CD4-positive, alpha-beta memory T cell (primary cell): ENCODE results near the gene CPA1. TPM values are rescaled to one million over a fixed set of nuclear protein-coding genes. Genes with fewer than 3 reads are reported as not detected.
"Not testable (repeated sequence)": the region's sequence is repeated elsewhere in the genome, so short reads cannot be mapped to it uniquely, and the experiment has no call there.

Experiments used
- CTCF ChIA-PET: fragments of 350-600 bp; sonication (Branson Sonifier 250); formaldehyde crosslinking; loops from one replicate; lab custom pipeline; 2021; ENCODE audit warnings: inconsistent platforms; ENCODE audit not compliant: partially characterized antibody; lab: Charles Lee
- POLR2A ChIA-PET: fragments of 350-600 bp; sonication (Branson Sonifier 250); formaldehyde crosslinking; loops from one replicate; lab custom pipeline; 2021; ENCODE audit not compliant: partially characterized antibody; lab: Charles Lee
- DNase-seq, 5 donors: peaks; one replicate each; pipeline versions ENCODE4 v3.0.0 to v3.0.0-alpha.2; 2020 to 2022; ENCODE audit warnings: mixed read lengths in 1 of 5
- H3K27ac ChIP-seq: one replicate; pipeline ENCODE4 v1.7.0; 2013; ENCODE audit warnings: low read depth, low read length
- H3K27me3 ChIP-seq: 2 replicates; pipeline ENCODE4 v1.7.0; 2013; ENCODE audit warnings: mild to moderate bottlenecking, low read length, moderate library complexity; ENCODE audit not compliant: insufficient read depth
- H3K36me3 ChIP-seq: 2 replicates; pipeline ENCODE4 v1.7.0; 2013; ENCODE audit warnings: mild to moderate bottlenecking, low read length, moderate library complexity; ENCODE audit not compliant: insufficient read depth
- H3K4me1 ChIP-seq: 2 replicates; pipeline ENCODE4 v1.7.0; 2013; ENCODE audit warnings: mild to moderate bottlenecking, low read length, moderate library complexity; ENCODE audit not compliant: insufficient read depth
- H3K4me3 ChIP-seq, 2 donors: one replicate each; pipeline ENCODE4 v1.7.0; 2013; ENCODE audit warnings: low read length in 2 of 2, mild to moderate bottlenecking in 1 of 2
- H3K9me3 ChIP-seq, 2 donors: one replicate each; pipeline ENCODE4 v1.7.0; 2013; ENCODE audit warnings: low read length in 2 of 2, control low read depth in 1 of 2; ENCODE audit not compliant: control insufficient read depth in 1 of 2
- H3K27ac Mint-ChIP-seq, 7 donors: one replicate each; pipeline ENCODE4 v1.8.0; 2020 to 2021; ENCODE audit warnings: mixed read lengths in 7 of 7, mild to moderate bottlenecking in 6 of 7, inconsistent platforms in 3 of 7, moderate library complexity in 3 of 7
- H3K27me3 Mint-ChIP-seq, 2 donors: one replicate each; pipeline ENCODE4 v1.8.0; 2020 to 2021; ENCODE audit warnings: mixed read lengths in 2 of 2
- H3K36me3 Mint-ChIP-seq, 2 donors: one replicate each; pipeline ENCODE4 v1.8.0; 2020 to 2021; ENCODE audit warnings: mixed read lengths in 2 of 2, inconsistent platforms in 1 of 2, mild to moderate bottlenecking in 1 of 2
- H3K4me1 Mint-ChIP-seq, 4 donors: one replicate each; pipeline ENCODE4 v1.8.0; 2020 to 2021; ENCODE audit warnings: mixed read lengths in 4 of 4, mild to moderate bottlenecking in 1 of 4
- H3K4me3 Mint-ChIP-seq, 8 donors: one replicate each; pipeline ENCODE4 v1.8.0; 2020 to 2021; ENCODE audit warnings: mixed read lengths in 8 of 8, mild to moderate bottlenecking in 7 of 8, moderate library complexity in 6 of 8, inconsistent platforms in 3 of 8
- H3K9me3 Mint-ChIP-seq, 8 donors: one replicate each; pipeline ENCODE4 v1.8.0; 2020 to 2021; ENCODE audit warnings: mixed read lengths in 8 of 8, mild to moderate bottlenecking in 5 of 8, inconsistent platforms in 3 of 8, moderate library complexity in 1 of 8
- intact Hi-C: fragments of 100-400 bp; cut with micrococcal nuclease; formaldehyde crosslinking; loops from one replicate; pipeline ENCODE4 v1.15.1; 2023
- polyA plus RNA-seq, 2 donors: library from polyadenylated mRNA; unstranded; fragments of 300-500 nt; fragmentation: Illumina TruSeq; gene quantifications; one replicate each; pipeline ENCODE4 v1.2.3, GENCODE V29; 2021
- total RNA-seq, 2 experiments: library from RNA; stranded (reverse); gene quantifications; one replicate each; pipeline ENCODE4 v1.2.3, GENCODE V29; 2021

Gene CPA1
- total and polyA plus RNA-seq, 4 experiments from 2014 or later, result not detected

GRCh38 chr7:130376461-130376860, 3.8 kb upstream of the CPA1 start:
- H3K27ac Mint-ChIP-seq, H3K4me3 ChIP-seq, H3K4me1 Mint-ChIP-seq, POLR2A ChIA-PET, H3K4me3 Mint-ChIP-seq, H3K27ac ChIP-seq, CTCF ChIA-PET, DNase-seq, H3K27me3 ChIP-seq, H3K36me3 ChIP-seq, H3K36me3 Mint-ChIP-seq, H3K9me3 ChIP-seq, intact Hi-C loops, H3K4me1 ChIP-seq, H3K27me3 Mint-ChIP-seq: not testable (repeated sequence)
- peaks cover 3 to 14% (median 9%) of the 10 kb centered on the region in 8 donors for H3K9me3 Mint-ChIP-seq

GRCh38 chr7:130377178-130377577, 3.1 kb upstream of the CPA1 start:
- CTCF ChIA-PET, result interaction anchor here (1.0 kb wide), 1 partner anchor 17 kb away, joined by 3 read pairs; no protein-coding TSS in a partner anchor
- peaks cover 3 to 14% (median 9%) of the 10 kb centered on the region in 8 donors for H3K9me3 Mint-ChIP-seq
- intact Hi-C loops, result no loop called here
- H3K4me3 Mint-ChIP-seq, result no peak overlapping the region
- Histone ChIP-seq H3K27ac (no peak overlapping the region), H3K36me3 (no peaks in the 10 kb centered on the region), H3K27me3 (no peaks in the 10 kb centered on the region), H3K4me3 (no peak overlapping the region), H3K9me3 (no peaks in the 10 kb centered on the region), H3K4me1 (no peaks in the 10 kb centered on the region)
- no peak for DNase-seq
- H3K27ac Mint-ChIP-seq, result no peak overlapping the region
- peaks cover 0 to 3% of the 10 kb centered on the region in 2 donors for H3K36me3 Mint-ChIP-seq
- POLR2A ChIA-PET, result no interaction called here
- H3K4me1 Mint-ChIP-seq, result no peaks in the 10 kb centered on the region
- peaks cover 0 to 3% of the 10 kb centered on the region in 2 donors for H3K27me3 Mint-ChIP-seq

DNA sequence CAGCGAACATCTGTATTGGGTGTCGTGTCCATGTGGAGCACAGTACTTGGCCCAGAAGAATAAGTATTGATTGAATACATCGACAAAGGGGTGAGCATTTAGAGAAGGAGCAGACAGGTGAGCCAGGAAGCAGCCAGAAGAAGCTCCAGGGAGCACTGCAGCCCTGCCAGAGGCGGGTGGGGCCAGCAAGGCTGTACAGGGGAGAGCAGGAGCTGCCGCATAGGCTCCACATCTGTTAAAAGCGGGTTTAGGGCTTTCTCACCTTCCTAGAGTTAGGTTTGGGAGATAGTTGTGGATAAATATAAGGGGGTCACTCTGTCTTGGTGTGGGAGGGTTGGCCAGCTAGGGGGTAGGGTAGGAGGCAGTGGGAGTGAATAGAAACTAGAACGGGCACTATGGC, 1.3 kb upstream of the CPA1 start:
- H3K27ac ChIP-seq, result no peak overlapping the region
- Mint-ChIP-seq H3K27me3 (peaks cover 0 to 1% of the 10 kb centered on the region in 2 donors), H3K4me3 (no peak overlapping the region), H3K9me3 (peaks cover 3 to 14% (median 9%) of the 10 kb centered on the region in 8 donors), H3K4me1 (no peaks in the 10 kb centered on the region), H3K36me3 (peaks cover 0 to 3% of the 10 kb centered on the region in 2 donors), H3K27ac (no peak overlapping the region)
- intact Hi-C loops, result no loop called here
- DNase-seq, result no peak
- ChIA-PET POLR2A (no interaction called here), CTCF (no interaction called here)
- H3K27me3 ChIP-seq, result no peaks in the 10 kb centered on the region
- H3K36me3 ChIP-seq, result no peaks in the 10 kb centered on the region
- no peak overlapping the region for H3K4me3 ChIP-seq
- H3K9me3 ChIP-seq, result no peaks in the 10 kb centered on the region
- no peaks in the 10 kb centered on the region for H3K4me1 ChIP-seq

DNA sequence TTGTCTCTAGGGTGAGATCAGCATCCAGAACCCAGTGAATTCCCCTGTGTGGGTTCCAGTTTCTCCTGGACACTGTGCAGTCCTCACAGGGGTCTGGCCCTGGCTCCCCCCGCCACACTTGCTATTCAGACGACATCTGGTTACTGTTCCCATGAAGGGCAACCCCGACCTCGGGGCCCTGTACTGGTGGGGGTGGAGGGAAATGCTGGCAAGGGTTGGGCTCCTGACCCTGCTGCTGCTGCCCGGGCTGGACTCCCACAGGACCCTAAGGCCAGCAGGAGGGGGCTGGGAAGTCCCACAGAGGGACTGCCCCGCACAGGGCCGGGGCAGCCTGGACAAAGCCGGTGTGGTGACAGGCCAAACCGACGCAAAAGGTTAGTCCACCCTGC, 768 bp upstream of the CPA1 start:
- H3K27ac Mint-ChIP-seq, result no peak overlapping the region
- ChIA-PET CTCF (no interaction called here), POLR2A (no interaction called here)
- intact Hi-C loops, result no loop called here
- Histone ChIP-seq H3K4me1 (no peaks in the 10 kb centered on the region), H3K4me3 (no peak overlapping the region), H3K9me3 (no peaks in the 10 kb centered on the region), H3K36me3 (no peaks in the 10 kb centered on the region), H3K27ac (no peak overlapping the region), H3K27me3 (no peaks in the 10 kb centered on the region)
- peaks cover 0 to 1% of the 10 kb centered on the region in 2 donors for H3K27me3 Mint-ChIP-seq
- no peaks in the 10 kb centered on the region for H3K4me1 Mint-ChIP-seq
- peaks cover 0 to 3% of the 10 kb centered on the region in 2 donors for H3K36me3 Mint-ChIP-seq
- H3K9me3 Mint-ChIP-seq, result peaks cover 3 to 14% (median 9%) of the 10 kb centered on the region in 8 donors
- DNase-seq, result no peak
- no peak overlapping the region for H3K4me3 Mint-ChIP-seq

DNA sequence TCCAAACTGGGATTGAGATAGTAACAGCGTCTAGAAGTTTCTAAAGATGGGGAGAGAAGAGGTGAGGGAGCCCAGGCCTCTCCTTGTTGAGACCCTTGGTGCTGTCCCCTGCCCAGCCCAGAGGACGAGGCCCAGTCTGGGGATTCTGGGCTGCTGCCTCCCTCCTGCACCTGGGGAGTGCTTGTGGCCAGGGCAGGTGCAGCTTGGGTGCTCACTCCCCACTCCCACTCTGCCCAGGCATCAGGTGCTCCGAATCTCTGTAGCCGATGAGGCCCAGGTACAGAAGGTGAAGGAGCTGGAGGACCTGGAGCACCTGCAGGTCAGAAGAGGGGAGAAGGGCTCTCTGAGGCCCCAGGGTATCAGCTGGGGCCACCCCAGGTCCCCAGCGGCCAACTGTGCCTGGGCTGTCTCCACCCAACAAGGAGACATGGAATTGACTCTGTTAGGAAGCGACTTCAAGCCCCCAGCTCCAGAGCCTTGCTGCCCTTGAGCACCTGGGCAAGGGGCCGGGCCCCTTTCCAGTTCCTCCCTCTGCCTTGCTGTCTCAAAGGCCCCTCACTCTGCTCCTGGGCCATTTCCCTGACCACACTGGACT, 664 bp downstream of the CPA1 start:
- Histone ChIP-seq H3K27me3 (no peaks in the 10 kb centered on the region), H3K36me3 (no peaks in the 10 kb centered on the region), H3K9me3 (no peaks in the 10 kb centered on the region), H3K4me3 (no peak overlapping the region), H3K4me1 (no peaks in the 10 kb centered on the region), H3K27ac (no peak overlapping the region)
- Mint-ChIP-seq H3K9me3 (peaks cover 3 to 14% (median 8%) of the 10 kb centered on the region in 8 donors), H3K4me1 (no peaks in the 10 kb centered on the region), H3K27me3 (peaks cover 1% of the 10 kb centered on the region in 2 donors), H3K27ac (no peak overlapping the region), H3K4me3 (no peak overlapping the region), H3K36me3 (peaks cover 0 to 3% of the 10 kb centered on the region in 2 donors)
- ChIA-PET CTCF (no interaction called here), POLR2A (no interaction called here)
- intact Hi-C loops, result no loop called here
- DNase-seq, result no peak

DNA sequence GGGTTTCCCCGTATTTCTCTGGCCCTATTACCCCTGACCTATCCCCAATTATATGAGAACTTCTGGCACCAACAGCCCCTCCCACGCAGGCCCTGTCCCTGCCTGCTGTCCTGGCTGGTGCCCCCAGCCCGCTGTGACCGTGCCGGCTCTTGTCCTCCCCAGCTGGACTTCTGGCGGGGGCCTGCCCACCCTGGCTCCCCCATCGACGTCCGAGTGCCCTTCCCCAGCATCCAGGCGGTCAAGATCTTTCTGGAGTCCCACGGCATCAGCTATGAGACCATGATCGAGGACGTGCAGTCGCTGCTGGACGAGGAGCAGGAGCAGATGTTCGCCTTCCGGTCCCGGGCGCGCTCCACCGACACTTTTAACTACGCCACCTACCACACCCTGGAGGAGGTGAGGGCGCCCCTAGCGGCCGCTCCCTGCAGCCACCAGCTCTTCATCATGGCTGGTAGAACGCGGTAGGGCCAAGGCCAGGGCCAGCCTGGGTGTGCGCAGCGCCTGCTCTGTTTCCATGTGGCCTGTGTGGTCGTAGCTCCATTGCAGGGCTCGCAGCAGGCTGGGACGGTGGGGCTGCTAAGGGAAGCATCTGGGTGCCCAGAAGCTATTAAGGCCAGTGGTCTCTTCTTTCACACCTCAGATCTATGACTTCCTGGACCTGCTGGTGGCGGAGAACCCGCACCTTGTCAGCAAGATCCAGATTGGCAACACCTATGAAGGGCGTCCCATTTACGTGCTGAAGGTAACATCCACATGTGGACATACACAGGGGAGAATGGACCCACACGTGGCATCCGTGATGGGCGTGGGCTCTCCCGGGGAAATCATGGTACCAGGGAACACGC, 1.4 kb downstream of the CPA1 start:
- CTCF ChIA-PET, result no interaction called here
- H3K27me3 ChIP-seq, result no peaks in the 10 kb centered on the region
- H3K27ac ChIP-seq, result no peak overlapping the region
- DNase-seq, result no peak
- no peaks in the 10 kb centered on the region for H3K36me3 ChIP-seq
- Mint-ChIP-seq H3K27ac (no peak overlapping the region), H3K36me3 (no peaks in the 10 kb centered on the region), H3K4me1 (no peaks in the 10 kb centered on the region), H3K9me3 (peaks cover 0 to 7% (median 1%) of the 10 kb centered on the region in 8 donors), H3K27me3 (peaks cover 1% of the 10 kb centered on the region in 2 donors), H3K4me3 (no peak overlapping the region)
- intact Hi-C loops, result no loop called here
- no peaks in the 10 kb centered on the region for H3K9me3 ChIP-seq
- H3K4me1 ChIP-seq, result no peaks in the 10 kb centered on the region
- no peak overlapping the region for H3K4me3 ChIP-seq
- POLR2A ChIA-PET, result no interaction called here

DNA sequence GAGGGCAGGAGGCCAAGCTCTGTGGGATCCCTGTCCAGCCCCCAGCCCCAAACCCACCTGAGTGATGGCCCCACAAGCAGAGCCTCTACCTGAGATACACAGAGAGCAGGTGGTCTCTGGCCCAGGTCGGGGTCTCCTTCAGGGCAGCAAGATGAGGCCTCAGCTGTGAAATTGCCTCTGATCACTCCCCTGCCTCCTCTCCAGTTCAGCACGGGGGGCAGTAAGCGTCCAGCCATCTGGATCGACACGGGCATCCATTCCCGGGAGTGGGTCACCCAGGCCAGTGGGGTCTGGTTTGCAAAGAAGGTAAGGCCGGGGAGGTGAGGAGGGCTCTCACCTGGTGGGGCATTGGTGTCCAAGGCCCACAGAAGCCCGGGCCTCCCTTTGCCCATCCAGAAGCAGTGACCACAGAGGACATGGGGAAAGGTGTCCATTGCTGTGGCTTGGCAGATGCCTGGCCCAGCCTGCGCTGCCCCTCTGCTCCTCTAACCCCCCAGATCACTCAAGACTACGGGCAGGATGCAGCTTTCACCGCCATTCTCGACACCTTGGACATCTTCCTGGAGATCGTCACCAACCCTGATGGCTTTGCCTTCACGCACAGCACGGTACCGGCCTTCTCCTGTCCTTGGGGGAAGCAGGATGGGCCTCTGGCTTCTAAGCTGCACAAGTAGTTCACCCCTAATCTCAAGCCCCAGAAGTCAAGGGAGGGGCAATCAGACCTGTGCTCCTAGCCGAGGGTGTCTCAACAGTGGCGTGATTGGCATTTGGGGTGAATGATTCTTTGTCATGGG, 3.1 kb downstream of the CPA1 start:
- Histone ChIP-seq H3K4me1 (no peaks in the 10 kb centered on the region), H3K9me3 (no peaks in the 10 kb centered on the region), H3K27me3 (no peaks in the 10 kb centered on the region), H3K36me3 (no peaks in the 10 kb centered on the region), H3K27ac (no peak overlapping the region), H3K4me3 (no peak overlapping the region)
- no peaks in the 10 kb centered on the region for H3K4me1 Mint-ChIP-seq
- DNase-seq, result peak in 1 of 5 donors; percentile 31
- H3K27ac Mint-ChIP-seq, result no peak overlapping the region
- peaks cover 0 to 3% of the 10 kb centered on the region in 2 donors for H3K27me3 Mint-ChIP-seq
- intact Hi-C loops, result no loop called here
- POLR2A ChIA-PET, result no interaction called here
- CTCF ChIA-PET, result interaction anchor here (0.7 kb wide), 1 partner anchor 31 kb away, joined by 4 read pairs; no protein-coding TSS in a partner anchor
- H3K4me3 Mint-ChIP-seq, result no peak overlapping the region
- H3K36me3 Mint-ChIP-seq, result no peaks in the 10 kb centered on the region
- peaks cover 0 to 2% (median 0%) of the 10 kb centered on the region in 8 donors for H3K9me3 Mint-ChIP-seq
